Gastrocnemius medialis (tissue), 4 donors: ENCODE data around the gene TRMT1L.

Experiments used
- CTCF ChIP-seq, 5 experiments: fragments of 450-650 bp in 3 of 5; fragments of 200-600 bp in 2 of 5; sonication (generic) in 2 of 5; IDR thresholded peaks in 4 of 5; conservative IDR thresholded peaks in 1 of 5; 1 replicate in 4 of 5; 2 replicates in 1 of 5; pipeline ENCODE4 v1.5.1; 2016 to 2019; ENCODE audit warnings: antibody characterized with exemption in 5 of 5, mild to moderate bottlenecking in 3 of 5, moderate library complexity in 3 of 5
- POLR2A ChIP-seq, 2 donors: fragments of 450-650 bp; IDR thresholded peaks; one replicate each; pipeline ENCODE4 v1.6.1; 2017; ENCODE audit warnings: antibody characterized with exemption in 2 of 2, mild to moderate bottlenecking in 2 of 2, moderate library complexity in 2 of 2

- no peak for TF ChIP-seq POLR2A (IDR thresholded peaks at IDR 0.05)
- no peak for TF ChIP-seq CTCF (IDR thresholded peaks at IDR 0.05 in 4 of 5, conservative IDR thresholded peaks at IDR 0.05 in 1 of 5)
Observed at GRCh38 chr1:185137896-185138545, 18.7 kb downstream of the TRMT1L start.
